ENCODE data around the gene IDH3B.

The IDH3B gene

DNA sequence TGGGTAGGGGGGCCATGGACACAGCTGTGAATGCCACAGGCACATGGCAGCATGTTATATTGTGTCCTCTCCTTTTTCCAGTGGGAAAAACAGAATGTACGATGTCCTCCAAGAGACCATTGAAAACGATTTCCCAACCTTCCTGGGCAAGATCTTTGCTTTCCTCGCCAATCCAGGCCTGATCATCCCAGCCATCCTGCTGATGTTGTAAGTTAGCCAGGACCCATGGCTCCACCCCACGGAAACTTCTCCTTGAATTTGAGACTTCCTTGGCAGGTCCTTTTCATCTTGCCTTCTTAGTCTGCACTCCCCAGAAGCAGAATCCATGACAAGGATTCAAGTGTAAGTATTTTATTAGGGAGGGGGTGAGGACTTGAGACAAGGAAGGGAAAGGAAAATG, 39.8 kb downstream of the IDH3B start:
- no peak for DNase-seq

DNA sequence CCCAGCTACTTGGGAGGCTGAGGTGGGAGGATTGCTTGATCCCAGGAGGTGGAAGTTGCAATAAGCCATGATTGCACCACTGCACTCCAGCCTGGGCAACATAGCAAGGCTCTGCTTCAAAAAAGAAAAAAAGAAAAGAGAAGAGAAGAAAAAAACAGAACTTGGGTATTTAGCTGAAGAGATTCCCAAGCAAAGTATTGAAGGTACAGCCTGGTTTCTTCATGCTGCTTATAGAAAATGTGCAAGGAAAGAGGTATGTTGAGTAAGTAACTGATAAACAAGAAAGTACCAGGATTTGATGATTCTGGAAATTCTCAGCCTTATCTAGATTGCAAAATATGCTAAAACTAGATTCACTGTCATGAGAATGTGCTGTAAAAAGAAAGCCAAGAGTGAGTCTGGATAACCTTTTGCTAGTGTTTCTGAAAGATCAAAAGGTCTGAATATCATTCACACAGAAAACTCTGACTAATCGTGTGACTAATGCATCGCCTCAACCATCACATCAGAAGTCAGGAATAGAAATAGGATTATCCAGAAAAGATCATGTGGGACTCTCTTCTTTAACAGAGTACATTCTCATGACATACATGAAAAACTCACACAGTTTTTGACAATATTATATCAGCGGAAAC, 43.9 kb downstream of the IDH3B start:
- peak in 5 of 56 donors; percentile 2 to 38 (median 7) for DNase-seq

DNA sequence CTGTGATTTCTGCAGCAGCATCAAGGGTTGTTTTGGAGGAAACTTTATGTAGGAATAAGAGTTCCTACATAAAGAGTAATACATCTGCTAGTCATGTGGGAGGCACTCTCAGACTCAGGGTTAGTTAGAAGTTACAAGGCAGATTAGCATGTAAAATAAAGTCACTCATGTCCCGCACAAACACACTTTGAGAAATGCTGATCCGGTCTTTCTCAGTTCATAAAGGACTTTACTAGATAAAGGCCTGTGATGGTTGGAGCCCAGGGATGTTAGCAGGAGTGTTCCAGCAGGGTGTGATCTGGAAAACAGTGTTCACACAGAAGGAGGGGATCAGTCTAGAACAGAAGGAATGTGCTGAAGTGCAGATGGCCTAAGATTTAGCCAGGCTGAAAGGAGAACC, 44.7 kb downstream of the IDH3B start:
- no peak for DNase-seq

DNA sequence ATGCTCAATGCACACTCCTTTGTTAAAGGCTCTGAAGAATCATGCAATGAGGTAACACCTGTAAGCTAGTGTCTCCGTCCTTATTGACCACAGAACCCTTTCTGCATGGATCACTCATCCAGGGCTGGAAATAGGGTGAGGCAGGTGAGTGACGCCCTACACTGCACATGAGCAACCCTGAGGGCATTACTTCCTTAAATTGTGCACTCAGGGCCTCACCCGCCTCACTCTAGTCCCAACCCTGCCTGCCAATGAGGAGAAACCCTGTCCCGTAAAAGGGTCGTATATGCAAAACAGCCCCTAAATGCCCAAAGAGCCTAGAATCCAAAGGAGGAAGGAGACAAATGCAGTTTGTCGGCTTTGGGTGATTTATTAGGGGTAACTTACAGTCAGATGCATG, 45.2 kb downstream of the IDH3B start:
- DNase-seq, result no peak

DNA sequence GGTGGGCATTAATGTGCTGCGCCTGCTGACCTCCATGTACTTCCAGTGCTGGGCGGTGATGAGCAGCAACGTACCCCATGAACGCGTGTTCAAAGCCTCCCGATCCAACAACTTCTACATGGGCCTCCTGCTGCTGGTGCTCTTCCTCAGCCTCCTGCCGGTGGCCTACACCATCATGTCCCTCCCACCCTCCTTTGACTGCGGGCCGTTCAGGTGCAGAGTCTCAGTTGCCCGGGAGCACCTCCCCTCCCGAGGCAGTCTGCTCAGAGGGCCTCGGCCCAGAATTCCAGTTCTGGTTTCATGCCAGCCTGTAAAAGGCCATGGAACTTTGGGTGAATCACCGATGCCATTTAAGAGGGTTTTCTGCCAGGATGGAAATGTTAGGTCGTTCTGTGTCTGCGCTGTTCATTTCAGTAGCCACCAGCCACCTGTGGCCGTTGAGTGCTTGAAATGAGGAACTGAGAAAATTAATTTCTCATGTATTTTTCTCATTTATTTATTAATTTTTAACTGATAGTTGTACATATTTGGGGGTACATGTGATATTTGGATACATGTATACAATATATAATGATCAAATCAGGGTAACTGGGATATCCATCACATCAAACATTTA, 46.8 kb downstream of the IDH3B start:
- DNase-seq, result no peak

DNA sequence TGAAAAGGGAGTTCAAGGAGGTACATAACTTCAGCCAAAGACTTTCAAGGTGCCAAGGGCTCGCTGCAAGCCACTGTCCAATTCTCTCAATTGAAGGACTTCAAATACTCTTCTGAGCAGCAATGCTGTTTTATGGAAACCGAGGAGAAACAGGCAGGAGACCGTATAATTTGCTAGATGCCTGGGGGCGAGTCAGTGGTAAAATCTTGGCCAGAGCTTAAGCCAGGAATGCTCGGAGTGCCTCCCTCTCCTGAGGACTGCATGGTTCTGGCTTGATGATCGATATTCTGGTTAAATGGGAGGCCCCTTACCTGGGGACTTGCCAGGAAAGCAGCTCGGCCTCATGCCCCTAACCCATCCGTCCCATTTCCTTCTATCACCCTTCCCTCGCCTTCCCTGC, 47.4 kb downstream of the IDH3B start:
- DNase-seq, result no peak

DNA sequence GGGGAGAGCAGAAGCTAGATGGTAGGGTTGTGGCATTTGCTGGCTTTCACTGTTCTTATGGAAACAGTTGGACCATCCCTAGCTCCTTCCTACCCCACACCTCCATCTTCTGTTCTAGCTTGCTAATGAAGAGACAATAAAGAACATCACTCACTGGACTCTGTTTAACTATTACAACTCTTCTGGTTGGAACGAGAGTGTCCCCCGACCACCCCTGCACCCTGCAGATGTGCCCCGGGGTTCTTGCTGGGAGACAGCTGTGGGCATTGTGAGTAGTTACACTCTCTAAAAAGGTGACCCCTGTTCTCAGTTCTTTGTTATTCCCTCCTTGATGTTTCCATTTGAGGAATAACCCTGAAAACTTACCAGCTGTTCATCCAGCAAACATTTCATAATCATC, 51.9 kb downstream of the IDH3B start:
- no peak for DNase-seq

DNA sequence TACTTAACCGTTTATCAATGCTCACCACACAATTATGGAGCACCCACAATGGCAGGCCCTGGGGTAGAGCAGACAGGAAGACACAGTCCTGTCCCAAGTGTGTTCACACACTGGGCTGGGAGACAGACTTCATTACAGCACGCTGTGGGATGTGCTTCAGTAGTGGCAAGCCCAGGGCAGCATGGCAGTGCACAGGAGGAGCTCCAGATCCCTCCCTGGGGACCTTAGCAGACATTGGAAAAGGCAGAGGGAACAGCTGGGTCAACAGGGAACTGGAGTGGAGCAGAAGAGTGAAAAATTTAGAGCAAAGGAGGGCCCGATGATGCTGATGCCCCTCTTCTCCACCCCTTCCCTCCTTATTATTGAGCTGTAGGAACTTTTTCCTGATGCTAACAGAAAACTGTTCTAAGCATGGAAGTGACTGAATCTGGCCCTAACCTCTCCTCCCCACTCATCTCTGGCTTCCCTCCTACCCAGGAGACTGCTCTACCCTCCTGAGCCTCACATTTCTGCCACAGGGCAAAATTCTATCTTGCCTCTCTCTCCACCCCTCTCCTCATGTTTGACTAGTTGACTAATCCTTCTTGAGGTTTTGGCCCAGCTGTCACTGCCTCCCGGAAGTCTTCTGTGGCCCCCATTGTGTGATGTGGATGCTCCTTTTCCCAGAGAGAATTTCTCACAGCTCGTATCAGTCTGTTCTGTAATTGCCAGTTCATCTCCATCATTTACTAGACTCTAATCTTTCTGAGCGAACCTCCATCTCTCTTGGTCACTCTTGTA, 52.9 kb downstream of the IDH3B start:
- DNase-seq, result no peak

DNA sequence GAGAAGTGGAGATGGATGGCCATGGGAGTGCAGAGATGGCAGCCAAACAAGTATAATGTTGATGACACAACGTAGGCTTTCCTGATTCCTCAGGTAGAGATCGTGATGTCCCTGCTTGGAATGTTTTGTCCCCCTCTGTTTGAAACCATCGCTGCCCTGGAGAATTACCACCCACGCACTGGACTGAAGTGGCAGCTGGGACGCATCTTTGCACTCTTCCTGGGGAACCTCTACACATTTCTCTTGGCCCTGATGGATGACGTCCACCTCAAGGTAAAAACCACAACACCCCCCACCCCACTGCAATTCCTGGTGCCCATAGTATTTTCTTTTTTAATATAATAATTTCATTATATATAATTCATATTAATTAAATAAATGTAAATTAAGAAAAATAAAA, 53.7 kb downstream of the IDH3B start:
- DNase-seq, result no peak
